ENCODE data around the gene TBCD.

The TBCD gene

DNA sequence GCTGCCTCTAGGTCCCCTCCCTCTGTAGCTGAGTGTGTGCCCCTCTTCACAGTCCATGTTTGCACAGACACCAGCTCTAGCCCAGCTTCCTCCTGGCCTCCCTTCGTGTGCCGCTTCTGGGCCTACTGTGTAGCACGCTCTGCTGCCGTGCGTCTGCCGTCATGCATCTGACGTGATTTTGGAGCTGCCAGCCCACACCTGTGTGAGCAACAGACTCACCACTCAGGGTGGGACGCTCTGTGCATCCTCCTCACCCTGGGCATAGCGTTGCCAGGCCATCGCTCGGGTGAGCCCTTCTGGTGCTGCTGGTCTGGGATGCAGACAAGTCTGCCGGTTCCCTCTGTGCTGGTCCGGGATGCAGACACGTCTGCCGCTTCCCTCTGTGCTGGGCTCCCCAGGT is 127.4 kb downstream of the TBCD start:
- Histone ChIP-seq H3K36me3 (peaks cover 19% of the 10 kb centered on the region), H3K4me2 (peak overlapping the region; percentile 100), H3K27me3 (no peaks in the 10 kb centered on the region), H3K4me1 (peaks cover 100% of the 10 kb centered on the region), H3K9ac (no peak overlapping the region), H3K9me3 (no peaks in the 10 kb centered on the region), H3K4me3 (no peak overlapping the region), H4K20me1 (peaks cover 97% of the 10 kb centered on the region), H3K27ac (no peak overlapping the region)
- TF ChIP-seq Cebpa-rat (IDR thresholded peaks at IDR 0.05) = no peak

DNA sequence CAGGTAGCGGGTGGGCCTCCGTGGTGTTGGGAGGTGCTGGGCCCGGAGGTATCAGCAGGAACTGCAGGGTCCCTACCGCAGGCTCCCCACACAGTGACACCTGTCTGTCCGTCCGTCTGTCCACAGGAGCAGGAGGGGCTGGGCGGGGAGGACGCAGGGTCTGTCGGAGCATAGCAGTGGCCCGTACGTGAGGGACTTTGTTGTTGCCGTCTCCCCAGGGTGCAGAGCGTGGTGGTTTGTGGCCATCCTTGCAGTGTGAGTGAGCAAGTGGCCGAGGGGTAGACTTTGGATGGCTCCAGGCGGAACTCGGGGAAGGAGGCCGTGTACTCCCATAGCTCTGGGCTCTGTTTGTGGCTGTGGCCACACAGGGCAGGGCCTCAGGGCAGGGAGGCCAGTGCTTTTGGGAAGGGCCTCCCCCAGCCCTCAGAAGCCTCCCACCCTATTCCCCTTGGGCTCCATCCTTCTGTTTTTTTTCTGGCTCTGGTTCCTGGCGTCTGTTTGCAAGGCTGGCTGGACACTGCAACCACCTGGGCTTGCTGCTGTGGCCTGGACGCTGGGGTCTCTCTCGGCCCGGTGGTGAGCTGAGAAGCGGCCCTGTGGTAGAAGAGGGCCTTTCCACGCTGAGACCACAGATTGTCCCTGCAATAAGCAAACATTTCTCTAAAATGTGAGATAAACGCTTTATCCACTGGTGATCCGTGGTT is 128.9 kb downstream of the TBCD start:
- no peak for TF ChIP-seq Cebpa-rat (IDR thresholded peaks at IDR 0.05)
- peaks cover 100% of the 10 kb centered on the region for H3K4me1 ChIP-seq
- peaks cover 93% of the 10 kb centered on the region for H4K20me1 ChIP-seq
- no peak overlapping the region for H3K4me3 ChIP-seq
- no peaks in the 10 kb centered on the region for H3K9me3 ChIP-seq
- peak overlapping the region; percentile 83 for H3K27ac ChIP-seq
- H3K27me3 ChIP-seq = no peaks in the 10 kb centered on the region
- H3K4me2 ChIP-seq = peak overlapping the region; percentile 100
- peaks cover 12% of the 10 kb centered on the region; the same call in 1 of the 2 replicates for H3K36me3 ChIP-seq
- 0 out of 2 replicates have a peak overlapping the region, but pooled peaks have one; percentile 20 for H3K9ac ChIP-seq

DNA sequence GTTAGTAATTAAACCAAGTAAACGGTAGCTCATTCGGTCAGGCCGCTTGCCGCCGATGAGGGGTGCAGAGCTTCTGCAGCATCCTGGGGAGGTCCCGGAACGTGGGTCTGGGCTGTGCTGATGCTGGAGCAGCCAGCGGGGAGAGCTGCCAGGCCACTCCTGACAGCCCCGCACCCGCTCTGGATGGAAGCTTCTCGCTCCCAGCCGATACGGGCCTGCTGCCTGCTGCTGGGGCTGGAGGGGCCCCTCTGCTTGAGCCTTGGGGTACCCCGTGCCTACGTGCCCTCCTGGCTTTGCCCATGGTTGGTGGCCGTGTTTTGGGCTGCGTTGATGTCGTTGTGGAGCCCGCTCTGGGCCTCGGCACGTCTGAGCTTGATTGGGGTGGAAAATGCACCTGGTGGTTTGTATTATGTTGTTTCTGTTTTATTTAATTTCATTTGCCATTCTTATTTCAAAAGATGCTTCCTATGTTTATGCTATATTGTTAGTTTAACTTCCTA is 129.5 kb downstream of the TBCD start:
- H3K9ac ChIP-seq = 0 out of 2 replicates have a peak overlapping the region, but pooled peaks have one; percentile 20
- no peaks in the 10 kb centered on the region for H3K9me3 ChIP-seq
- no peaks in the 10 kb centered on the region for H3K27me3 ChIP-seq
- peak overlapping the region; percentile 100 for H3K4me2 ChIP-seq
- H4K20me1 ChIP-seq = peaks cover 87% of the 10 kb centered on the region
- TF ChIP-seq Cebpa-rat (IDR thresholded peaks at IDR 0.05) = no peak
- peaks cover 100% of the 10 kb centered on the region for H3K4me1 ChIP-seq
- no peak overlapping the region for H3K4me3 ChIP-seq
- peaks cover 12% of the 10 kb centered on the region; the same call in 1 of the 2 replicates for H3K36me3 ChIP-seq
- peak overlapping the region; percentile 83 for H3K27ac ChIP-seq

DNA sequence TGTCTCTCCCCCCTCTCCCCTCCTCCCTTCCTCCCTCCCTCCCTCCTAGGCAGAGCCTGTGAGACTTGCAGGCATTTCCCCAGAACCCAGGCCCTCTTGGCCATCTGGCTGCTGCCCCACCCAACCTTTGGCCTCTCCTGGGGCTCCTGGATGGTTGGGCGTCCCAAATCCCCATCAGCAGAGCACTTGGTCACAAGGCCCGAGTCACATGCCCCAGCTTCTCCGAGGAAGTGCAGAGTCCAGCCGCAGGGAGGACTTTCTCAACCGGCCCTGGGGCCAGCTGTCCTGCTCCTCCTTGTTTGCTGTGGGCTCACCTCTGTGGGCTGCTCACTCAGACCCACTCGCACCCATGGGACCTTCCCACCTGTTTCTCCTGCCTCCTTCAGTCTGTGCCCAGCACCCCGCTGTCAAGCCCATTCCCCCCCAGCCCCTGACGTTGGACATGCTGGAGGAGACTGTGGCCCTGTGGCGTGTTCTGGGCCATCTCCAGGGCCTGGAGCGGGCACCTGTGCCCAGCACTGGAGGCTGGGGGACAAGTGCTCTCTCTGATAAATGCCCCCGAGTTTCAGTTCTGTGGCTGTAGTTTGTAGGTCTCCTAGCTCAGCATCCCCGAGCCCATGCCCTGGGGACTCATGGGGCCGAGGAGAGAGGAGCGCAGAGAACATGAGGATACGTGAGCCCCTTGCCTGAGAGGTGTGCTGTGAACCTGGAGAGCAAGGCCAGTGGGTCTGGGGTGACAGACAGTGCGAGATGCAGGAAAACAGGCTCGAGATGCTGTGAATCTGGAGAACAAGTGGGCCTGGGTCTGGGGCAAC is 130.2 kb downstream of the TBCD start:
- H3K9me3 ChIP-seq = no peaks in the 10 kb centered on the region
- peak overlapping the region; percentile 83 for H3K27ac ChIP-seq
- TF ChIP-seq Cebpa-rat (IDR thresholded peaks at IDR 0.05) = no peak
- H4K20me1 ChIP-seq = peaks cover 84% of the 10 kb centered on the region
- H3K27me3 ChIP-seq = no peaks in the 10 kb centered on the region
- H3K4me1 ChIP-seq = peaks cover 99% of the 10 kb centered on the region
- peak overlapping the region; percentile 53 for H3K4me3 ChIP-seq
- peaks cover 12% of the 10 kb centered on the region; the same call in 1 of the 2 replicates for H3K36me3 ChIP-seq
- peak overlapping the region; percentile 100 for H3K4me2 ChIP-seq
- H3K9ac ChIP-seq = peak overlapping the region; percentile 73

DNA sequence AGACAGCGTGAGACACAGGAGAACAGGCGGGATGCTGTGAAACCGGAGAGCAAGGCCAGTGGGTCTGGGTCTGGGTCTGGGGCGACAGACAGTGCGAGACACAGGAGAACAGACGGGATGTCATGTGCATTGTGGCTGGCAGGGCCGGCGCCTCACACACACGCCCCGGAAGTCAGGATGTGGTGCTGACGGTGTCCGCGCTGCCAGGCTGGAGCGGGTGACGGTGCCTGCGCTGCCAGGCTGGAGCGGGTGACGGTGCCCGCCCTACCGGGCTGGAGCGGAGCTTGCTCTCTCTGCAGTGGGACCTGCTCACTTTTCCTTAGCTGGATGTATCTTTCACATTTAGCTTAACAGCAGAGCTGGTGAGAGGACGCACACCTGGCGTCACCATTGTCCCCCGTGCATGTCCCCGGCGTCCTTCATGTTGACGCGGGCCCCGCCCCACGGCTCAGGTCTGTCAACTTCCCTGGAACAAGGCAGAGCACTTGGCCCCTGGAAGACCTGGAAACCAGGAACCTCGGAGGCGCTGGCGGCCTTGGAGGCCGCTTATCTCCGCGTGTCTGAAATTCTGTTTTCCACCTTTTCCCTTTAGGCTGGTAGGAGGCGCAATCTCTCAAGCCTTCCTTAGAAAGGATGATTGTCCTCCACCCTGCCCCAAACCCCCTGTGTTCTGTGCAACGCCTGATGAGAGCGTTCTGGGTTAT is 131.0 kb downstream of the TBCD start:
- Histone ChIP-seq H3K4me2 (peak overlapping the region; percentile 100), H3K9ac (peak overlapping the region; percentile 73), H3K9me3 (no peaks in the 10 kb centered on the region), H3K36me3 (peaks cover 12% of the 10 kb centered on the region; the same call in 1 of the 2 replicates), H3K4me1 (peaks cover 99% of the 10 kb centered on the region), H3K27ac (peak overlapping the region; percentile 83), H4K20me1 (peaks cover 84% of the 10 kb centered on the region), H3K4me3 (peak overlapping the region; percentile 53), H3K27me3 (no peaks in the 10 kb centered on the region)
- no peak for TF ChIP-seq Cebpa-rat (IDR thresholded peaks at IDR 0.05)

DNA sequence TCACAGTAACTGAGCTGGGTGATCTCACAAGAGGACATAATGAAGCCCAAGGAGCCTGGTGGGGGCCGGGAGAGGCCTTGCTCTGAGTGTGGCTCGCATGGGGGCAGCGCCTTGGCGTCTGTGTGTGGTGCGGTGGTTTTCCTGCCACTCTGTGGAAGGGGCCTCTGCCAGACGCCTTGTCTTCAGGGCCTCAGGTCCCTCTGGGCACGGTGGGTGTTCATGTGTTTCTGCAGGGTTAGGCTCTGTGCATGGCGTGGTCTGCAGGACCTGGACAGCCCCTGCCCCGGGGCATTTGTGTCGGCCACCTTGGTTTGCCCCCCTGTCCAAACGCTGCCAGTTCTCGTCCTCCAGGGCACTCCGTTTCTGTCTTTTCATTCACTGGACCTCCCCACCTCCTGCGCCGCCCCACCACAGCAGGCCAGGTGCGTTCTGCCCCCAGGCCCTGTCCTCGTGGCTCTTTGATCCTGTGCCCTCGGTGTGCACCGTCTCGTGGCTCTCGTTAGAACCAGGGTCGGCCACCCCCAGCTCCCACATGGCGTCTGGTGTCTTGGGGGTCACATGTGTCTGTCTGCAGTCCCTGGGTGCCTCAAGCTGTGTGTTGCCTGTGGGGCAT is 131.7 kb downstream of the TBCD start:
- H3K4me2 ChIP-seq = peak overlapping the region; percentile 100
- peaks cover 12% of the 10 kb centered on the region; the same call in 1 of the 2 replicates for H3K36me3 ChIP-seq
- H3K9me3 ChIP-seq = no peaks in the 10 kb centered on the region
- no peak for TF ChIP-seq Cebpa-rat (IDR thresholded peaks at IDR 0.05)
- peaks cover 84% of the 10 kb centered on the region for H4K20me1 ChIP-seq
- H3K4me1 ChIP-seq = peaks cover 99% of the 10 kb centered on the region
- H3K27me3 ChIP-seq = no peaks in the 10 kb centered on the region
- H3K27ac ChIP-seq = peak overlapping the region; percentile 83
- peak overlapping the region; percentile 73 for H3K9ac ChIP-seq
- H3K4me3 ChIP-seq = peak overlapping the region; percentile 53

DNA sequence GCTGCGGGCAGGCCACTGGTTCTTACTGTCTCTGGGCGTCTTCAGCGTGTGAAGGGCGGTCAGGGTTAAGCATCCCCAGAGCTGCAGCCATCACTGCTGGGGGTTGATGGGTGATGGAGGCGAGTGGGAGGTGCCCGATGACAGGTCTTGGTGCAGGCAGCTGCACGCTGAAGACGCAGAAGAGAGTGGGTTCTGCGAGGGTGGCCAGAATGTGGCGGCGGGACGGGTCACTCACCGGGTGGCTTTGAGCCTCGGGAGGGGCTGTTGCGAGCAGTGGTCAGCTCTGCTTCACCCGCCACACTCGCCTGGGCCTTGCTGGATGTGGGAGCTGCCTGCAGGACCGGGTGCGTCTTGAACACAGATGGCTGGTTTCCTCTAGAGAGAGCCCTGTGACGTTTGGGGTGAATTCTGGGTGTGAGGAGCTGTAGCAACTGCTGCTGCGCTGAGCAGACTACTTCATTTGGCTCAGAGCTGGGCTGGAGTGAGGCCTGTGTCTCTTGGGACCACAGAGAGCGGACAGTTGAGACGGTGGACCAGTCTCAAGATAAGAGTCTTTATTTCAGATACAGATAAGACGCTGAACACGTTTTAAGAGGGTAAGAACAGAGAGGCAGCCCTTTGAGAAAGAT is 132.6 kb downstream of the TBCD start:
- H3K4me2 ChIP-seq = peak overlapping the region; percentile 100
- peak overlapping the region; percentile 73 for H3K9ac ChIP-seq
- peaks cover 99% of the 10 kb centered on the region for H3K4me1 ChIP-seq
- H3K4me3 ChIP-seq = peak overlapping the region; percentile 53
- H3K36me3 ChIP-seq = peaks cover 8% of the 10 kb centered on the region; the same call in 1 of the 2 replicates
- H3K9me3 ChIP-seq = no peaks in the 10 kb centered on the region
- H3K27ac ChIP-seq = peak overlapping the region; percentile 83
- no peak for TF ChIP-seq Cebpa-rat (IDR thresholded peaks at IDR 0.05)
- no peaks in the 10 kb centered on the region for H3K27me3 ChIP-seq
- peaks cover 82% of the 10 kb centered on the region for H4K20me1 ChIP-seq

DNA sequence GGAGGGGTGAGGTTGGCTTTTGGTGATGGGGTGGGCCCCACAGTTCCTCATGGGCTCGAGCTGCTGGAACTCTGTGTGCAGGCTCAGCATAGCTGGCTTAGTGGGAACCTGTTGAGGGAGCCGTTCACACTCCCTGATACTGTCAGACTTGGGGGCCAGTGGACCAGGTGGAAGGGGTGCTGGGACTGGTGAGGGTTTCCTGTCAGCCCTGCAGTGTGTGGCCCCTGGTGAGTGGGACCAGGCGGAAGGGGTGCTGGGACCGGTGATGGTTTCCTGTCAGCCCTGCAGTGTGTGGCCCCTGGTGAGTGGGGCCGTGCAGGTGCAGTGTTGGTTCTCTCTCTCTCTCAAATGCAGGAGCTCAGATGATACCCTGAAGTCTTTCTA is 133.1 kb downstream of the TBCD start:
- TF ChIP-seq Cebpa-rat (IDR thresholded peaks at IDR 0.05) = no peak
- peak overlapping the region; percentile 100 for H3K4me2 ChIP-seq
- no peaks in the 10 kb centered on the region for H3K9me3 ChIP-seq
- H3K4me3 ChIP-seq = peak overlapping the region; percentile 53; the same call in 1 of the 2 replicates
- H3K9ac ChIP-seq = peak overlapping the region; percentile 7; the same call in 1 of the 2 replicates
- H4K20me1 ChIP-seq = peaks cover 77% of the 10 kb centered on the region
- no peaks in the 10 kb centered on the region for H3K27me3 ChIP-seq
- H3K27ac ChIP-seq = peak overlapping the region; percentile 83
- peaks cover 8% of the 10 kb centered on the region for H3K36me3 ChIP-seq
- peaks cover 99% of the 10 kb centered on the region for H3K4me1 ChIP-seq
